ENCODE measurements around the gene KCNIP4. TPM values are rescaled to one million over a fixed set of nuclear protein-coding genes. Genes with fewer than 3 reads are reported as not detected.

KCNIP4 gene
- total and polyA plus RNA-seq, 2 of the 8 experiments (the other 6 are each of a cell fraction or from before 2014, with no cell fraction given): 0.06 TPM; not detected in 1

GRCh38 chr4:21849077-21849476 is 99.5 kb downstream of the KCNIP4 start:
- TF ChIP-seq JUND (IDR thresholded peaks at IDR 0.05; ENCODE audit: low read length): no peak
- TF ChIP-seq HDAC6 (IDR thresholded peaks at IDR 0.05; ENCODE audit: low read depth, low read length): no peak
- TF ChIP-seq YY1 (IDR thresholded peaks at IDR 0.05; ENCODE audit: low read depth, low read length): no peak
- TF ChIP-seq CREB1 (IDR thresholded peaks at IDR 0.05): no peak
- no peak for TF ChIP-seq POLR2A (IDR thresholded peaks at IDR 0.05; ENCODE audit: control extremely low read depth in 1 of 2, low read depth in 2 of 2, low read length in 2 of 2)
- TF ChIP-seq SIRT6 (IDR thresholded peaks at IDR 0.05; ENCODE audit: low read length): no peak
- no peak for TF ChIP-seq EGR1 (IDR thresholded peaks at IDR 0.05; ENCODE audit: borderline replicate concordance, low read depth, low read length)
- no peak for TF ChIP-seq SIN3A (conservative IDR thresholded peaks at IDR 0.05 in 1 of 2, IDR thresholded peaks at IDR 0.05 in 1 of 2; ENCODE audit: low read depth in 1 of 2, low read length in 2 of 2)
- TF ChIP-seq EZH2 (IDR thresholded peaks at IDR 0.05; ENCODE audit: low read depth, low read length, severe bottlenecking): no peak
- TF ChIP-seq RXRA (IDR thresholded peaks at IDR 0.05; ENCODE audit: insufficient read depth, low read depth, low read length): no peak
- TF ChIP-seq JUN (IDR thresholded peaks at IDR 0.05; ENCODE audit: low read depth, low read length): no peak
- TF ChIP-seq KDM1A (IDR thresholded peaks at IDR 0.05; ENCODE audit: borderline replicate concordance, low read length): no peak
- TF ChIP-seq CBX8 (IDR thresholded peaks at IDR 0.05; ENCODE audit: borderline replicate concordance, low read depth, low read length): no peak
- TF ChIP-seq RFX5 (IDR thresholded peaks at IDR 0.05; ENCODE audit: borderline replicate concordance, low read depth, low read length): no peak
- TF ChIP-seq CEBPB (IDR thresholded peaks at IDR 0.05; ENCODE audit: low read depth, low read length): no peak
- no peak for TF ChIP-seq KDM5A (IDR thresholded peaks at IDR 0.05; ENCODE audit: low read length)
- ChIA-PET POLR2A (ENCODE audit: partially characterized antibody) (interaction anchor here (0.6 kb wide), 1 partner anchor 1941 kb away, joined by 3 read pairs; no protein-coding TSS in a partner anchor), CTCF (ENCODE audit: partially characterized antibody) (no interaction called here)
- Histone ChIP-seq H2AK5ac (ENCODE audit: low read depth, low read length) (no peak overlapping the region), H4K91ac (replicated peaks; ENCODE audit: insufficient read length, low read length) (no peak overlapping the region), H3K23me2 (ENCODE audit: low read depth, low read length) (no peaks in the 10 kb centered on the region), H3K79me1 (ENCODE audit: low read depth, low read length) (no peaks in the 10 kb centered on the region), H4K8ac (ENCODE audit: extremely low read depth, insufficient read depth, low read length) (no peak overlapping the region), H3K9ac (replicated peaks in 1 of 4; ENCODE audit: extremely low read depth in 1 of 4, low read depth in 3 of 4, low read length in 3 of 4) (no peak overlapping the region), H3K79me2 (ENCODE audit: control insufficient read depth in 1 of 2, insufficient read depth in 2 of 2, low read length in 2 of 2) (no peaks in the 10 kb centered on the region), H2BK20ac (ENCODE audit: low read length) (no peak overlapping the region), H2BK15ac (ENCODE audit: low read length) (no peak overlapping the region), H4K20me1 (replicated peaks in 1 of 2; ENCODE audit: control insufficient read depth in 1 of 2, insufficient read depth in 2 of 2, low read length in 2 of 2) (no peaks in the 10 kb centered on the region), H3K27me3 (replicated peaks in 1 of 4; ENCODE audit: control insufficient read depth in 3 of 4, extremely low read depth in 1 of 4, insufficient read depth in 3 of 4, low read length in 3 of 4) (no peaks in the 10 kb centered on the region), H2BK12ac (ENCODE audit: low read depth, low read length) (no peak overlapping the region), H3K4me3 (ENCODE audit: extremely low read depth in 1 of 4, insufficient read depth in 2 of 4, low read depth in 3 of 4, low read length in 4 of 4) (no peak overlapping the region), H3K36me3 (ENCODE audit: control insufficient read depth in 2 of 4, insufficient read depth in 4 of 4, low read length in 3 of 4) (no peaks in the 10 kb centered on the region), H2AFZ (ENCODE audit: low read length) (no peak overlapping the region), H3K23ac (ENCODE audit: insufficient read length) (no peak overlapping the region), H3K4me2 (ENCODE audit: insufficient read depth in 1 of 2, low read depth in 2 of 2, low read length in 2 of 2) (no peak overlapping the region), H3K27ac (ENCODE audit: low read depth, low read length) (no peak overlapping the region), H3K56ac (replicated peaks; ENCODE audit: insufficient read length, low read depth, low read length) (no peak overlapping the region), H3K4me1 (replicated peaks in 1 of 4; ENCODE audit: control insufficient read depth in 3 of 4, insufficient read depth in 4 of 4, low read length in 3 of 4) (0 out of 7 replicates have a peak, but pooled peaks cover 0 to 2% (median 0%) of the 10 kb centered on the region in 4 experiments), H3K18ac (ENCODE audit: extremely low read depth, low read length) (no peak overlapping the region), H3K4ac (replicated peaks; ENCODE audit: insufficient read length, low read depth, low read length) (no peak overlapping the region), H2BK5ac (ENCODE audit: low read depth, low read length) (no peak overlapping the region), H4K5ac (ENCODE audit: insufficient read length, low read depth, low read length) (no peak overlapping the region), H3K14ac (ENCODE audit: insufficient read length) (no peak overlapping the region), H3K9me3 (ENCODE audit: insufficient read depth in 2 of 2, low read depth in 1 of 2, low read length in 1 of 2) (no peaks in the 10 kb centered on the region), H2BK120ac (replicated peaks; ENCODE audit: low read depth, low read length) (no peak overlapping the region)
- FAIRE-seq (no peak), DNase-seq (ENCODE audit: low read depth in 1 of 2, low spot score in 2 of 2) (no peak)
- 89% methylated on average over 3 of the region's 3 CpGs; no CpG with 5 or more reads in 1 of the 2 experiments for WGBS, 2 experiments (ENCODE audit: extremely low coverage in 1 of 2, insufficient coverage in 1 of 2, insufficient read length in 1 of 2, insufficient replicate concordance in 2 of 2, low coverage in 1 of 2, low lambda C conversion rate in 2 of 2, missing lambda C conversion rate in 1 of 2)

Data from H1 (cell line).